ENCODE results near the gene SLC25A1.
A peak's percentile ranks its signal among the peaks of the same experiment; 100 is the strongest.

The SLC25A1 gene

DNA sequence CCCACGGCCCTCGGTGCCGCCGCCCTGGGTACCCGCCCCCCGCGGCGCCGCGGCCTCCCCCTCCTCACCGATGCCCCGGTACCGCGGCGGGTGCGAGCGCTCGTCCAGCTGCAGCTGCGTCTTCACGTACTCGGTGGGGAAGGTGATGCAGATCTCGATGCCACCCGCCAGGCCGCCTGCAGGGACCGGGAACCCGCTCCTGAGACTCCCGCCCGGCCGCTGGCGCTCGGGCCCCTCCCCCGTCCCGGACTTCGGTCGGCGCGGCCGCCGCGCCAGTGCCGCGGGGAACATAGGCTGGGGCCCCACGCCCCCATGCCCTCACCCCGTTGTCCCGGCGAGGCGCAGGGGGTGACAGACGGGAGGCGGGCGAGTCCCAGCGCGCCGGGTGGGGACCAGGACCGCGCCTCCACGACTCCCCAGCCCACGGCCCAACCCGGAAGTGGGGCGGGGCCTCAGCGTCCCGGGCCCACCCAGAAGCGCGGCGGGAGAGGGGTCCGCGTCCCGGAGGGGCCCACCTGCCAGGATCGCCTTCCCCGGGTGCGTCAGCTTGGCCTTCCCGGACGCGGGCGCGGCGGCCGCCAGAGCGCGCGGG is 375 bp downstream of the SLC25A1 start:
- DNase-seq (ENCODE audit: low spot score): peak; percentile 74
- TF ChIP-seq, protein P1, sequence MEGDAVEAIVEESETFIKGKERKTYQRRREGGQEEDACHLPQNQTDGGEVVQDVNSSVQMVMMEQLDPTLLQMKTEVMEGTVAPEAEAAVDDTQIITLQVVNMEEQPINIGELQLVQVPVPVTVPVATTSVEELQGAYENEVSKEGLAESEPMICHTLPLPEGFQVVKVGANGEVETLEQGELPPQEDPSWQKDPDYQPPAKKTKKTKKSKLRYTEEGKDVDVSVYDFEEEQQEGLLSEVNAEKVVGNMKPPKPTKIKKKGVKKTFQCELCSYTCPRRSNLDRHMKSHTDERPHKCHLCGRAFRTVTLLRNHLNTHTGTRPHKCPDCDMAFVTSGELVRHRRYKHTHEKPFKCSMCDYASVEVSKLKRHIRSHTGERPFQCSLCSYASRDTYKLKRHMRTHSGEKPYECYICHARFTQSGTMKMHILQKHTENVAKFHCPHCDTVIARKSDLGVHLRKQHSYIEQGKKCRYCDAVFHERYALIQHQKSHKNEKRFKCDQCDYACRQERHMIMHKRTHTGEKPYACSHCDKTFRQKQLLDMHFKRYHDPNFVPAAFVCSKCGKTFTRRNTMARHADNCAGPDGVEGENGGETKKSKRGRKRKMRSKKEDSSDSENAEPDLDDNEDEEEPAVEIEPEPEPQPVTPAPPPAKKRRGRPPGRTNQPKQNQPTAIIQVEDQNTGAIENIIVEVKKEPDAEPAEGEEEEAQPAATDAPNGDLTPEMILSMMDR (IDR thresholded peaks at IDR 0.05; ENCODE audit: extremely low read depth, insufficient read depth, missing control alignments): no peak
- in situ Hi-C loops (cut with MboI; ENCODE audit: low pct_unique_long_range_greater_than_20kb, low sequenced_read_pairs, unreplicated experiment): no loop called here

DNA sequence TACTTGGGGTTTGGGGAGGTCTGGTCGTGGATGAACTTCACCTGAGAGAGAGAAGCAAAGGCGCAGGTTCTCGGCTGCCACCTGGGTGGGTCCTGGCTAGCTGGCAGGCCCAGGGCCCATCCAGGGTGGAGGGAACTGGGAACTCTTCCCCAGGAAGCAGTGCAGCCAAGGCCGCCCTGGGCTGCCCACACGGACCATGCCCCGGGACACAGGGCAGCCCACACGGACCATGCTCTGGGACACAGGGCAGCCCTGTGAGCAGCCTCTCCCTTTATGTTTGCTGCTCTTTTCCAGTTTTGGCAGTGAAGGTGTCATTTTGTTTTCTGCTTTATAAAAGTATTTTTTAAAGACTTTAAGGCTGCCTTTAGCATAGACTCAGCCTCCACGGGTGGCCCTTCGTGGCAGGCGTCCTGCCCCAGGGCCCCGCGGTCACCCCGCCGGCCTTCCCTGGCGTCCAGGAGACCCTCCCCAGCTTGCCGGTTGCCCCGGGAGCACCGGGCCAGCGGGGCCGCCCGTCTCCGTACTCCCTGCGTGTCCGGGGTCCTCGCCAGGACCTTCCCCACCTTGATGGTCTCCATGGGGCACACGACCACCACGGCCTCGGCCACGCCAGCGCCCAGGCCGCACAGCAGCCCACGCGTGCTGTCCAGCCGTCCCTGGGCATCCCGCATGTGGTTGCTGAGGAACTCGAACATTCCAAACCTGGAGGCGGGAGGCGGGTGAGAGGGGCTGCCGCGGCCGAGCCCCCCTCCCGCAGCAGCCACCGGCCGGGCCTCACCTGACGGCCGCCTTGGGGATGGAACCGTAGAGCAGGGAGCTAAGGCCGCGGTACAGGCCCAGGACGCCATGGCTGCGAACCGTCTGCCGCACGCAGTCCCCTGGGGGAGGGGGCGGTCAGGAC is 1.1 kb downstream of the SLC25A1 start:
- TF ChIP-seq, protein P1 (IDR thresholded peaks at IDR 0.05; ENCODE audit: extremely low read depth, insufficient read depth, missing control alignments): no peak
- in situ Hi-C loops (cut with MboI; ENCODE audit: low pct_unique_long_range_greater_than_20kb, low sequenced_read_pairs, unreplicated experiment): no loop called here
- no peak for DNase-seq (ENCODE audit: low spot score)

DNA sequence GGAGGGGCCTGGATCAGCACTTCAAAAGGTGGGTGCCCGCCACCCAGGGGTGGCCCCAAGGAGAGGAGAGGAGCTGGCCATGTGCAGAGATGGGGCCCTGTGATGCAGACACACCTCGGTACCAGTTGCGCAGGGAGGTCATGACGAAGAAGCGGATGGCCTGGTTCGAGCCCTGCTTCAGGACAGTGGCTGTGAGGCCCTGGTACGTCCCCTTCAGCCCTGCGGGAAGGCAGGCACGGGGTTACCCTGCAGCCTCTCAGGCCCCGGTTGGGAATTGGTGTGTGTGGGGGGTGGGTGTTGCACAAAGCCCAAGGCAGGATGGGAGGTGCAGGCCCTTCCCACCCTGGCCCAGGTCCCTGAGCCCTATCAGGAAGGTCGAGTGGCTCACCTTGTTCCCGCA is 1.8 kb downstream of the SLC25A1 start:
- no peak for DNase-seq (ENCODE audit: low spot score)
- TF ChIP-seq, protein P1 (IDR thresholded peaks at IDR 0.05; ENCODE audit: extremely low read depth, insufficient read depth, missing control alignments): no peak
- in situ Hi-C loops (cut with MboI; ENCODE audit: low pct_unique_long_range_greater_than_20kb, low sequenced_read_pairs, unreplicated experiment): no loop called here

GRCh38 chr22:19176175-19176643 is 2.3 kb downstream of the SLC25A1 start:
- in situ Hi-C loops (cut with MboI; ENCODE audit: low pct_unique_long_range_greater_than_20kb, low sequenced_read_pairs, unreplicated experiment): no loop called here
- TF ChIP-seq, protein P1 (IDR thresholded peaks at IDR 0.05; ENCODE audit: extremely low read depth, insufficient read depth, missing control alignments): no peak
- DNase-seq (ENCODE audit: low spot score): no peak

DNA sequence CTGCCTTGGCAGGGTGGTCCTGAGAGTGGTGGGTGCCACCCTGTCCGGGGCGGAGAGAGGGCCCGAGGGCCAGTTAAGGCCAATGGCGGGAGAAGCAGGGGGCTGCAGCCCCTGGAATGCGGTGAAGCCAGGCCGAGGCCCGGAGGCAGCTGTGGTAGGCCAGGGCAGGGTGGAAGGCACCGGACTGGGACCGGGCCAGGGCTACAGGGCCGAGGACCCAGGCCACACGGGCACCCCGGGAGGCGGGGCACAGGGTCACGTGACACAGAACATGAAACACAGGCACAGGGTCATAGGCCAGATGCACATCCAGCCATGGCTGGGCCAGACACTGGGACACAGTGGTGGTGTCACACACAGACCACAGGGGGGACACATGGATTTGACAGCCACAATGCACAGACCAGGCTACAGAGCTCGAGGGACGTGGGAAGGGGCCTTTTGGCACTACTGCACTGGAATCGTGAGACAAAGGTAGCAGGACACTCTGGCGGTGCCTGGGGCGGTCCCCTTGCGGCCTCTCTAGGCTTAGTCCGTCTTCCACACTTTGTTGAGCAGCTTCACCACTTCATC is 2.8 kb downstream of the SLC25A1 start:
- no peak for DNase-seq (ENCODE audit: low spot score)
- TF ChIP-seq, protein P1 (IDR thresholded peaks at IDR 0.05; ENCODE audit: extremely low read depth, insufficient read depth, missing control alignments): no peak
- in situ Hi-C loops (cut with MboI; ENCODE audit: low pct_unique_long_range_greater_than_20kb, low sequenced_read_pairs, unreplicated experiment): no loop called here

GRCh38 chr22:19175026-19175601 is 3.4 kb downstream of the SLC25A1 start:
- in situ Hi-C loops (cut with MboI; ENCODE audit: low pct_unique_long_range_greater_than_20kb, low sequenced_read_pairs, unreplicated experiment): no loop called here

More at GRCh38 chr22:19175026-19175601, 3.4 kb downstream of the SLC25A1 start:
- no peak for DNase-seq (ENCODE audit: low spot score)
- TF ChIP-seq, protein P1 (IDR thresholded peaks at IDR 0.05; ENCODE audit: extremely low read depth, insufficient read depth, missing control alignments): no peak

All from GM13977 (cell line).